ENCODE data around the gene ETV4.

GRCh38 chr17:43574896-43575525 is 28.9 kb upstream of the ETV4 start:
- TF ChIP-seq, protein P1, sequence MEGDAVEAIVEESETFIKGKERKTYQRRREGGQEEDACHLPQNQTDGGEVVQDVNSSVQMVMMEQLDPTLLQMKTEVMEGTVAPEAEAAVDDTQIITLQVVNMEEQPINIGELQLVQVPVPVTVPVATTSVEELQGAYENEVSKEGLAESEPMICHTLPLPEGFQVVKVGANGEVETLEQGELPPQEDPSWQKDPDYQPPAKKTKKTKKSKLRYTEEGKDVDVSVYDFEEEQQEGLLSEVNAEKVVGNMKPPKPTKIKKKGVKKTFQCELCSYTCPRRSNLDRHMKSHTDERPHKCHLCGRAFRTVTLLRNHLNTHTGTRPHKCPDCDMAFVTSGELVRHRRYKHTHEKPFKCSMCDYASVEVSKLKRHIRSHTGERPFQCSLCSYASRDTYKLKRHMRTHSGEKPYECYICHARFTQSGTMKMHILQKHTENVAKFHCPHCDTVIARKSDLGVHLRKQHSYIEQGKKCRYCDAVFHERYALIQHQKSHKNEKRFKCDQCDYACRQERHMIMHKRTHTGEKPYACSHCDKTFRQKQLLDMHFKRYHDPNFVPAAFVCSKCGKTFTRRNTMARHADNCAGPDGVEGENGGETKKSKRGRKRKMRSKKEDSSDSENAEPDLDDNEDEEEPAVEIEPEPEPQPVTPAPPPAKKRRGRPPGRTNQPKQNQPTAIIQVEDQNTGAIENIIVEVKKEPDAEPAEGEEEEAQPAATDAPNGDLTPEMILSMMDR (IDR thresholded peaks at IDR 0.05) = no peak
- no peak for TF ChIP-seq POLR2A (IDR thresholded peaks at IDR 0.05)

All from testis (tissue), 2 donors.